ENCODE results near the gene ABCC8.

Gene ABCC8

DNA sequence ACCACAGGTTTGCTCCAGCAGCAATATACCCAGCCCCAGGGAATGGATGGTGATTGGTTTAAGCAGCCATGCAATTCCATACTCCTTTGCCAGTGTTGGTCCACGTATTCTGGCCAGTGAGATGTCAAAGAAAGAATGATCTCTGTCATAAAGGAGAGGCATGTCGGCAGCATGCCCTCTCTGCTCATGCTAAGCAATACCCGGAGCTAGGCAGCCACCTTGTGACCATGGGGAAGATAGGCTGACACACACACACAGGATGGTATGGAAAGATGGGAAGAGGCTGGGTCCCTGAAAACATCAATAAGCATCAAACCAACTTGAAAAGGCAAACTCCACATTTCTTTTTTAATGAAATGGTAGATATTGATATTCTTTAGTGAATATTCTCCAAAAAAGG lies 5.1 kb downstream of the ABCC8 start:
- ATAC-seq, result no peak
- TF ChIP-seq, protein P1, sequence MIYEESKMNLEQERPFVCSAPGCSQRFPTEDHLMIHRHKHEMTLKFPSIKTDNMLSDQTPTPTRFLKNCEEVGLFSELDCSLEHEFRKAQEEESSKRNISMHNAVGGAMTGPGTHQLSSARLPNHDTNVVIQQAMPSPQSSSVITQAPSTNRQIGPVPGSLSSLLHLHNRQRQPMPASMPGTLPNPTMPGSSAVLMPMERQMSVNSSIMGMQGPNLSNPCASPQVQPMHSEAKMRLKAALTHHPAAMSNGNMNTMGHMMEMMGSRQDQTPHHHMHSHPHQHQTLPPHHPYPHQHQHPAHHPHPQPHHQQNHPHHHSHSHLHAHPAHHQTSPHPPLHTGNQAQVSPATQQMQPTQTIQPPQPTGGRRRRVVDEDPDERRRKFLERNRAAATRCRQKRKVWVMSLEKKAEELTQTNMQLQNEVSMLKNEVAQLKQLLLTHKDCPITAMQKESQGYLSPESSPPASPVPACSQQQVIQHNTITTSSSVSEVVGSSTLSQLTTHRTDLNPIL (CRISPR knock-in tag; IDR thresholded peaks at IDR 0.05; ENCODE audit: low read depth), result no peak
- TF ChIP-seq ISL1 (CRISPR knock-in tag; IDR thresholded peaks at IDR 0.05) (no peak), ZFP3 (CRISPR knock-in tag; IDR thresholded peaks at IDR 0.05) (no peak), ZNF8 (CRISPR knock-in tag; IDR thresholded peaks at IDR 0.05) (no peak), ARNTL (CRISPR knock-in tag; IDR thresholded peaks at IDR 0.05; ENCODE audit: borderline replicate concordance, low read depth) (no peak), ZNF70 (CRISPR knock-in tag; IDR thresholded peaks at IDR 0.05) (no peak)

DNA sequence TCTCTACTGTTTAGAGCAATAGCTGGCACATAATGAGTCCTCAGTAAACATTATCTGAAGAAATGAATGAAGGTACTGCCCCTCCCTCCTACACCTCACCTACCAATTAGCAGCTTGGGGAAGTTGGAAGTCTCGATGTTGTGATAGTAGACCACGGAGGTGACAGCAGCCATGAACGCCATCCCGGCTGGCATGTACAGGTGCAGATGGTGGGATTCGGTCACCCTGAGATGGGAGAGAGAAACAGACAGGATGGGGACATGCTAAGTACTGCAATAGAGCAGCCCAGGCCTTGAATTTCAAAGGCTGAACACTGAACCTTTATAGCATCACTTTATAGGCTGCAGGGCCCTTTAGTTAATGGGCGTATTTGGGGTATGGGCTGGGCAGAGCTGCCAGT lies 6.6 kb downstream of the ABCC8 start:
- no peak for ATAC-seq
- TF ChIP-seq CSDC2 (CRISPR knock-in tag; IDR thresholded peaks at IDR 0.05), result no peak
- TF ChIP-seq, protein P2, sequence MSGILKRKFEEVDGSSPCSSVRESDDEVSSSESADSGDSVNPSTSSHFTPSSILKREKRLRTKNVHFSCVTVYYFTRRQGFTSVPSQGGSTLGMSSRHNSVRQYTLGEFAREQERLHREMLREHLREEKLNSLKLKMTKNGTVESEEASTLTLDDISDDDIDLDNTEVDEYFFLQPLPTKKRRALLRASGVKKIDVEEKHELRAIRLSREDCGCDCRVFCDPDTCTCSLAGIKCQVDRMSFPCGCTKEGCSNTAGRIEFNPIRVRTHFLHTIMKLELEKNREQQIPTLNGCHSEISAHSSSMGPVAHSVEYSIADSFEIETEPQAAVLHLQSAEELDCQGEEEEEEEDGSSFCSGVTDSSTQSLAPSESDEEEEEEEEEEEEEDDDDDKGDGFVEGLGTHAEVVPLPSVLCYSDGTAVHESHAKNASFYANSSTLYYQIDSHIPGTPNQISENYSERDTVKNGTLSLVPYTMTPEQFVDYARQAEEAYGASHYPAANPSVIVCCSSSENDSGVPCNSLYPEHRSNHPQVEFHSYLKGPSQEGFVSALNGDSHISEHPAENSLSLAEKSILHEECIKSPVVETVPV (CRISPR knock-in tag; IDR thresholded peaks at IDR 0.05), result no peak
- TF ChIP-seq ESRRG (CRISPR knock-in tag; IDR thresholded peaks at IDR 0.05), result no peak
- TF ChIP-seq, protein P3, sequence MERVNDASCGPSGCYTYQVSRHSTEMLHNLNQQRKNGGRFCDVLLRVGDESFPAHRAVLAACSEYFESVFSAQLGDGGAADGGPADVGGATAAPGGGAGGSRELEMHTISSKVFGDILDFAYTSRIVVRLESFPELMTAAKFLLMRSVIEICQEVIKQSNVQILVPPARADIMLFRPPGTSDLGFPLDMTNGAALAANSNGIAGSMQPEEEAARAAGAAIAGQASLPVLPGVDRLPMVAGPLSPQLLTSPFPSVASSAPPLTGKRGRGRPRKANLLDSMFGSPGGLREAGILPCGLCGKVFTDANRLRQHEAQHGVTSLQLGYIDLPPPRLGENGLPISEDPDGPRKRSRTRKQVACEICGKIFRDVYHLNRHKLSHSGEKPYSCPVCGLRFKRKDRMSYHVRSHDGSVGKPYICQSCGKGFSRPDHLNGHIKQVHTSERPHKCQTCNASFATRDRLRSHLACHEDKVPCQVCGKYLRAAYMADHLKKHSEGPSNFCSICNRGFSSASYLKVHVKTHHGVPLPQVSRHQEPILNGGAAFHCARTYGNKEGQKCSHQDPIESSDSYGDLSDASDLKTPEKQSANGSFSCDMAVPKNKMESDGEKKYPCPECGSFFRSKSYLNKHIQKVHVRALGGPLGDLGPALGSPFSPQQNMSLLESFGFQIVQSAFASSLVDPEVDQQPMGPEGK (CRISPR knock-in tag; IDR thresholded peaks at IDR 0.05; ENCODE audit: borderline replicate concordance), result no peak
- TF ChIP-seq, protein P4, sequence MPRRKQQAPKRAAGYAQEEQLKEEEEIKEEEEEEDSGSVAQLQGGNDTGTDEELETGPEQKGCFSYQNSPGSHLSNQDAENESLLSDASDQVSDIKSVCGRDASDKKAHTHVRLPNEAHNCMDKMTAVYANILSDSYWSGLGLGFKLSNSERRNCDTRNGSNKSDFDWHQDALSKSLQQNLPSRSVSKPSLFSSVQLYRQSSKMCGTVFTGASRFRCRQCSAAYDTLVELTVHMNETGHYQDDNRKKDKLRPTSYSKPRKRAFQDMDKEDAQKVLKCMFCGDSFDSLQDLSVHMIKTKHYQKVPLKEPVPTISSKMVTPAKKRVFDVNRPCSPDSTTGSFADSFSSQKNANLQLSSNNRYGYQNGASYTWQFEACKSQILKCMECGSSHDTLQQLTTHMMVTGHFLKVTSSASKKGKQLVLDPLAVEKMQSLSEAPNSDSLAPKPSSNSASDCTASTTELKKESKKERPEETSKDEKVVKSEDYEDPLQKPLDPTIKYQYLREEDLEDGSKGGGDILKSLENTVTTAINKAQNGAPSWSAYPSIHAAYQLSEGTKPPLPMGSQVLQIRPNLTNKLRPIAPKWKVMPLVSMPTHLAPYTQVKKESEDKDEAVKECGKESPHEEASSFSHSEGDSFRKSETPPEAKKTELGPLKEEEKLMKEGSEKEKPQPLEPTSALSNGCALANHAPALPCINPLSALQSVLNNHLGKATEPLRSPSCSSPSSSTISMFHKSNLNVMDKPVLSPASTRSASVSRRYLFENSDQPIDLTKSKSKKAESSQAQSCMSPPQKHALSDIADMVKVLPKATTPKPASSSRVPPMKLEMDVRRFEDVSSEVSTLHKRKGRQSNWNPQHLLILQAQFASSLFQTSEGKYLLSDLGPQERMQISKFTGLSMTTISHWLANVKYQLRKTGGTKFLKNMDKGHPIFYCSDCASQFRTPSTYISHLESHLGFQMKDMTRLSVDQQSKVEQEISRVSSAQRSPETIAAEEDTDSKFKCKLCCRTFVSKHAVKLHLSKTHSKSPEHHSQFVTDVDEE (CRISPR knock-in tag; IDR thresholded peaks at IDR 0.05), result no peak

DNA sequence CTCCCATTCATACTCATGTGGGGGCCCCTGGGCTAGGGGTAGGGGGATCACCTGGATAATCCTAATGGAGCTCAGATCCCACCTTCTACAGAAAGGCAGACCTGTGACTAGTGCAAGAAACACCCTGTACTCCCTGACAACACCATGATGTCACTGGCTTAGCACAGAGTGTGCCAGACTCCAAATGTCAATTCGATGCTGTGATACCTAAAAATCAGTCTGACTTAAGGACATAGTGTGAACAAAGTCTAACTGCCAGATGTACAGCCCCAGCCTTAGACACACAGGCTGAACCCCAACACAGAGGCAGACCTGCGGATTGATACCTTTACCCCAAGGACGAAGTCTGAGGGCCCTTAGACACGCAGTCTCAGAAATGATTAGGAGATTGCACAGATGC lies 8.5 kb downstream of the ABCC8 start:
- TF ChIP-seq OSR1 (CRISPR knock-in tag; IDR thresholded peaks at IDR 0.05), result no peak
- no peak for TF ChIP-seq ARNTL (CRISPR knock-in tag; IDR thresholded peaks at IDR 0.05; ENCODE audit: borderline replicate concordance, low read depth)
- no peak for TF ChIP-seq ZNF8 (CRISPR knock-in tag; IDR thresholded peaks at IDR 0.05)
- TF ChIP-seq TCF4 (CRISPR knock-in tag; IDR thresholded peaks at IDR 0.05; ENCODE audit: borderline replicate concordance), result no peak
- TF ChIP-seq, protein P5, sequence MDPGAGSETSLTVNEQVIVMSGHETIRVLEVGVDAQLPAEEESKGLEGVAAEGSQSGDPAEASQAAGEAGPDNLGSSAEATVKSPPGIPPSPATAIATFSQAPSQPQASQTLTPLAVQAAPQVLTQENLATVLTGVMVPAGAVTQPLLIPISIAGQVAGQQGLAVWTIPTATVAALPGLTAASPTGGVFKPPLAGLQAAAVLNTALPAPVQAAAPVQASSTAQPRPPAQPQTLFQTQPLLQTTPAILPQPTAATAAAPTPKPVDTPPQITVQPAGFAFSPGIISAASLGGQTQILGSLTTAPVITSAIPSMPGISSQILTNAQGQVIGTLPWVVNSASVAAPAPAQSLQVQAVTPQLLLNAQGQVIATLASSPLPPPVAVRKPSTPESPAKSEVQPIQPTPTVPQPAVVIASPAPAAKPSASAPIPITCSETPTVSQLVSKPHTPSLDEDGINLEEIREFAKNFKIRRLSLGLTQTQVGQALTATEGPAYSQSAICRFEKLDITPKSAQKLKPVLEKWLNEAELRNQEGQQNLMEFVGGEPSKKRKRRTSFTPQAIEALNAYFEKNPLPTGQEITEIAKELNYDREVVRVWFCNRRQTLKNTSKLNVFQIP (CRISPR knock-in tag; IDR thresholded peaks at IDR 0.05; ENCODE audit: borderline replicate concordance, low read depth), result no peak
- TF ChIP-seq ZFP3 (CRISPR knock-in tag; IDR thresholded peaks at IDR 0.05), result no peak
- TF ChIP-seq ZFP30 (CRISPR knock-in tag; IDR thresholded peaks at IDR 0.05), result no peak
- TF ChIP-seq RARB (CRISPR knock-in tag; IDR thresholded peaks at IDR 0.05), result no peak
- TF ChIP-seq ZC3H10 (CRISPR knock-in tag; IDR thresholded peaks at IDR 0.05), result no peak
- no peak for ATAC-seq

DNA sequence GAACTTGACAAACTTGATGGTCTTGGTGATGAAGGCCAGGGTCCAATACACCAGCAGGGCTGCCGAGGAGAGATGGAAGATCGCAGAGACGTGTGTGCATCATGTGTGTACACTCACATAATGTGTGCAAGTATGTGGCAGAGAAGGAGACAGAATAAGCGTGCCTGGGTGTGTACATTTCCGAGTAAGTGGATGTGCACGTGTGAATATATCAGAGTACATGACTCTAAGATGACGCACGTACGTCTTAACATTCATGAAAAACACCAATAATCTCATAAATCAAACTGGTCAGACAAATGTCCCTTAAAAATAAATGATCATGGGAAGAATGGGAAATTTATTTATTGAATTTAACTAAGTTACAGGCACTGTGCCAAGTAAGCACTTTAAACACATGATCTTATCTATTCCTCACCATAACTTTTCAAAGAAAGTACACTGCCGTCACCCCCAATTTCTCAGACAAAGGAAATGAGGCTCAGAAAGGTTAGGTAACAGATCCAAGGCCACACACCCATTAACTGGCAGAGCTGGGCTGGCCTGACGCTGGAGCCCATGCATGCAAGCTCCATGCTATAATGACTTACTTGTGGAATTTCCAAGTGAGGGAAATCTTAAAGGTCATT lies 13.0 kb downstream of the ABCC8 start:
- ATAC-seq, result peak; percentile 91
- TF ChIP-seq BACH2 (CRISPR knock-in tag; IDR thresholded peaks at IDR 0.05; ENCODE audit: borderline replicate concordance), result no peak
- TF ChIP-seq, protein P4 (CRISPR knock-in tag; IDR thresholded peaks at IDR 0.05), result no peak
- no peak for TF ChIP-seq CSDC2 (CRISPR knock-in tag; IDR thresholded peaks at IDR 0.05)
- TF ChIP-seq, protein P3 (CRISPR knock-in tag; IDR thresholded peaks at IDR 0.05; ENCODE audit: borderline replicate concordance), result 0 out of 2 replicates have a peak, but pooled peaks have one; percentile 39
- TF ChIP-seq ZNF8 (CRISPR knock-in tag; IDR thresholded peaks at IDR 0.05), result no peak
- TF ChIP-seq, protein P2 (CRISPR knock-in tag; IDR thresholded peaks at IDR 0.05), result no peak
- no peak for TF ChIP-seq RARB (CRISPR knock-in tag; IDR thresholded peaks at IDR 0.05)
- TF ChIP-seq ESRRG (CRISPR knock-in tag; IDR thresholded peaks at IDR 0.05), result no peak

Measured in SK-N-SH treated with all-trans-retinoic acid at 6 μM for 48 hours (cell line).